Gastroesophageal sphincter (tissue), 3 donors: ENCODE data around the gene OR52N5.

Experiments used
- EP300 ChIP-seq: sonication (generic); formaldehyde crosslinking; IDR thresholded peaks from one replicate; pipeline ENCODE4 v1.6.1; 2017; ENCODE audit warnings: antibody characterized with exemption, mild to moderate bottlenecking
- POLR2AphosphoS5 ChIP-seq: sonication (generic); formaldehyde crosslinking; IDR thresholded peaks from one replicate; pipeline ENCODE4 v1.6.1; 2017; ENCODE audit warnings: antibody characterized with exemption
- TF ChIP-seq, protein P1 (sequence below), 4 experiments: fragments of 200-600 bp in 2 of 4; fragments of 450-650 bp in 2 of 4; sonication (generic) in 1 of 4; IDR thresholded peaks; one replicate each; pipeline ENCODE4 v1.5.1; 2017 to 2019; ENCODE audit warnings: antibody characterized with exemption in 4 of 4, mild to moderate bottlenecking in 2 of 4, moderate library complexity in 2 of 4

DNA sequence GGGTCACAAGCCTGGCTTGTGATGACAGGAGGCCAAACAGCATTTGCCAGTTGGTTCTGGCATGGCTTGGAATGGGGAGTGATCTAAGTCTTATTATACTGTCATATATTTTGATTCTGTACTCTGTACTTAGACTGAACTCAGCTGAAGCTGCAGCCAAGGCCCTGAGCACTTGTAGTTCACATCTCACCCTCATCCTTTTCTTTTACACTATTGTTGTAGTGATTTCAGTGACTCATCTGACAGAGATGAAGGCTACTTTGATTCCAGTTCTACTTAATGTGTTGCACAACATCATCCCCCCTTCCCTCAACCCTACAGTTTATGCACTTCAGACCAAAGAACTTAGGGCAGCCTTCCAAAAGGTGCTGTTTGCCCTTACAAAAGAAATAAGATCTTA, 46.1 kb downstream of the OR52N5 start:
- TF ChIP-seq EP300 (no peak), POLR2AphosphoS5 (no peak)
- TF ChIP-seq, protein P1, sequence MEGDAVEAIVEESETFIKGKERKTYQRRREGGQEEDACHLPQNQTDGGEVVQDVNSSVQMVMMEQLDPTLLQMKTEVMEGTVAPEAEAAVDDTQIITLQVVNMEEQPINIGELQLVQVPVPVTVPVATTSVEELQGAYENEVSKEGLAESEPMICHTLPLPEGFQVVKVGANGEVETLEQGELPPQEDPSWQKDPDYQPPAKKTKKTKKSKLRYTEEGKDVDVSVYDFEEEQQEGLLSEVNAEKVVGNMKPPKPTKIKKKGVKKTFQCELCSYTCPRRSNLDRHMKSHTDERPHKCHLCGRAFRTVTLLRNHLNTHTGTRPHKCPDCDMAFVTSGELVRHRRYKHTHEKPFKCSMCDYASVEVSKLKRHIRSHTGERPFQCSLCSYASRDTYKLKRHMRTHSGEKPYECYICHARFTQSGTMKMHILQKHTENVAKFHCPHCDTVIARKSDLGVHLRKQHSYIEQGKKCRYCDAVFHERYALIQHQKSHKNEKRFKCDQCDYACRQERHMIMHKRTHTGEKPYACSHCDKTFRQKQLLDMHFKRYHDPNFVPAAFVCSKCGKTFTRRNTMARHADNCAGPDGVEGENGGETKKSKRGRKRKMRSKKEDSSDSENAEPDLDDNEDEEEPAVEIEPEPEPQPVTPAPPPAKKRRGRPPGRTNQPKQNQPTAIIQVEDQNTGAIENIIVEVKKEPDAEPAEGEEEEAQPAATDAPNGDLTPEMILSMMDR (IDR thresholded peaks at IDR 0.05) = no peak
